AG04450 (cell line): ENCODE data around the gene HTT-AS. TPM values are rescaled to one million over a fixed set of nuclear protein-coding genes. Genes with fewer than 3 reads are reported as not detected.

Experiments used
- CTCF ChIA-PET: fragments of 300-600, 350-600 bp; formaldehyde crosslinking; extraction: SDS; loops from one replicate; lab custom pipeline; 2022; ENCODE audit warnings: antibody characterized with exemption, inconsistent platforms; lab: Charles Lee
- POLR2A ChIA-PET: fragments of 350-600 bp; formaldehyde crosslinking; extraction: SDS; loops from one replicate; lab custom pipeline; 2021; ENCODE audit warnings: antibody characterized with exemption, inconsistent platforms; lab: Yijun Ruan, JAX
- DNase-seq: peaks from one replicate; pipeline ENCODE4 v3.0.0-alpha.2; 2011; ENCODE audit warnings: low read depth, low spot score
- H3K27ac ChIP-seq: one replicate; pipeline ENCODE4 v1.5.1; 2012; ENCODE audit warnings: low read depth, low read length, control low read depth
- H3K27me3 ChIP-seq: one replicate; pipeline ENCODE4 v1.6.0; 2012; ENCODE audit warnings: low read length; ENCODE audit not compliant: control insufficient read depth, insufficient read depth
- H3K4me3 ChIP-seq: 2 replicates; pipeline ENCODE4 v1.5.1; 2011; ENCODE audit warnings: mild to moderate bottlenecking, low read depth, low read length, control low read depth
- H3K9me3 ChIP-seq: 2 replicates; pipeline ENCODE4 v1.5.1; 2012; ENCODE audit warnings: low read length; ENCODE audit not compliant: control insufficient read depth, insufficient read depth
- polyA plus RNA-seq: library from polyadenylated mRNA; depleted of rRNA; stranded (reverse); fragments of >200 nt; gene quantifications from 2 replicates; pipeline ENCODE4 v1.2.3, GENCODE V29; 2011
- TF ChIP-seq, protein P1 (sequence below): IDR thresholded peaks from 2 replicates; pipeline ENCODE4 v1.5.1; 2011; ENCODE audit warnings: low read depth, low read length, control low read depth, inconsistent platforms

HTT-AS gene
- polyA plus RNA-seq, 1 experiment: not detected

DNA sequence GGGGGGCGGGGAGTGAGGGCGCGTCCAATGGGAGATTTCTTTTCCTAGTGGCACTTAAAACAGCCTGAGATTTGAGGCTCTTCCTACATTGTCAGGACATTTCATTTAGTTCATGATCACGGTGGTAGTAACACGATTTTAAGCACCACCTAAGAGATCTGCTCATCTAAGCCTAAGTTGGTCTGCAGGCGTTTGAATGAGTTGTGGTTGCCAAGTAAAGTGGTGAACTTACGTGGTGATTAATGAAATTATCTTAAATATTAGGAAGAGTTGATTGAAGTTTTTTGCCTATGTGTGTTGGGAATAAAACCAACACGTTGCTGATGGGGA is 1.3 kb upstream of the HTT-AS start:
- TF ChIP-seq, protein P1, sequence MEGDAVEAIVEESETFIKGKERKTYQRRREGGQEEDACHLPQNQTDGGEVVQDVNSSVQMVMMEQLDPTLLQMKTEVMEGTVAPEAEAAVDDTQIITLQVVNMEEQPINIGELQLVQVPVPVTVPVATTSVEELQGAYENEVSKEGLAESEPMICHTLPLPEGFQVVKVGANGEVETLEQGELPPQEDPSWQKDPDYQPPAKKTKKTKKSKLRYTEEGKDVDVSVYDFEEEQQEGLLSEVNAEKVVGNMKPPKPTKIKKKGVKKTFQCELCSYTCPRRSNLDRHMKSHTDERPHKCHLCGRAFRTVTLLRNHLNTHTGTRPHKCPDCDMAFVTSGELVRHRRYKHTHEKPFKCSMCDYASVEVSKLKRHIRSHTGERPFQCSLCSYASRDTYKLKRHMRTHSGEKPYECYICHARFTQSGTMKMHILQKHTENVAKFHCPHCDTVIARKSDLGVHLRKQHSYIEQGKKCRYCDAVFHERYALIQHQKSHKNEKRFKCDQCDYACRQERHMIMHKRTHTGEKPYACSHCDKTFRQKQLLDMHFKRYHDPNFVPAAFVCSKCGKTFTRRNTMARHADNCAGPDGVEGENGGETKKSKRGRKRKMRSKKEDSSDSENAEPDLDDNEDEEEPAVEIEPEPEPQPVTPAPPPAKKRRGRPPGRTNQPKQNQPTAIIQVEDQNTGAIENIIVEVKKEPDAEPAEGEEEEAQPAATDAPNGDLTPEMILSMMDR: no peak
- Histone ChIP-seq H3K4me3 (peak overlapping the region; percentile 96), H3K27me3 (no peaks in the 10 kb centered on the region), H3K27ac (no peak overlapping the region), H3K9me3 (no peaks in the 10 kb centered on the region; the same call in 1 of the 2 replicates)
- ChIA-PET POLR2A (no interaction called here), CTCF (no interaction called here)
- no peak for DNase-seq

DNA sequence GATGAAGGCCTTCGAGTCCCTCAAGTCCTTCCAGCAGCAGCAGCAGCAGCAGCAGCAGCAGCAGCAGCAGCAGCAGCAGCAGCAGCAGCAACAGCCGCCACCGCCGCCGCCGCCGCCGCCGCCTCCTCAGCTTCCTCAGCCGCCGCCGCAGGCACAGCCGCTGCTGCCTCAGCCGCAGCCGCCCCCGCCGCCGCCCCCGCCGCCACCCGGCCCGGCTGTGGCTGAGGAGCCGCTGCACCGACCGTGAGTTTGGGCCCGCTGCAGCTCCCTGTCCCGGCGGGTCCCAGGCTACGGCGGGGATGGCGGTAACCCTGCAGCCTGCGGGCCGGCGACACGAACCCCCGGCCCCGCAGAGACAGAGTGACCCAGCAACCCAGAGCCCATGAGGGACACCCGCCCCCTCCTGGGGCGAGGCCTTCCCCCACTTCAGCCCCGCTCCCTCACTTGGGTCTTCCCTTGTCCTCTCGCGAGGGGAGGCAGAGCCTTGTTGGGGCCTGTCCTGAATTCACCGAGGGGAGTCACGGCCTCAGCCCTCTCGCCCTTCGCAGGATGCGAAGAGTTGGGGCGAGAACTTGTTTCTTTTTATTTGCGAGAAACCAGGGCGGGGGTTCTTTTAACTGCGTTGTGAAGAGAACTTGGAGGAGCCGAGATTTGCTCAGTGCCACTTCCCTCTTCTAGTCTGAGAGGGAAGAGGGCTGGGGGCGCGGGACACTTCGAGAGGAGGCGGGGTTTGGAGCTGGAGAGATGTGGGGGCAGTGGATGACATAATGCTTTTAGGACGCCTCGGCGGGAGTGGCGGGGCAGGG is 711 bp upstream of the HTT-AS start:
- TF ChIP-seq, protein P1: no peak
- CTCF ChIA-PET: no interaction called here
- POLR2A ChIA-PET: no interaction called here
- no peak for DNase-seq
- Histone ChIP-seq H3K4me3 (peak overlapping the region; percentile 96), H3K9me3 (no peaks in the 10 kb centered on the region; the same call in 1 of the 2 replicates), H3K27ac (peak overlapping the region; percentile 90), H3K27me3 (no peaks in the 10 kb centered on the region)

DNA sequence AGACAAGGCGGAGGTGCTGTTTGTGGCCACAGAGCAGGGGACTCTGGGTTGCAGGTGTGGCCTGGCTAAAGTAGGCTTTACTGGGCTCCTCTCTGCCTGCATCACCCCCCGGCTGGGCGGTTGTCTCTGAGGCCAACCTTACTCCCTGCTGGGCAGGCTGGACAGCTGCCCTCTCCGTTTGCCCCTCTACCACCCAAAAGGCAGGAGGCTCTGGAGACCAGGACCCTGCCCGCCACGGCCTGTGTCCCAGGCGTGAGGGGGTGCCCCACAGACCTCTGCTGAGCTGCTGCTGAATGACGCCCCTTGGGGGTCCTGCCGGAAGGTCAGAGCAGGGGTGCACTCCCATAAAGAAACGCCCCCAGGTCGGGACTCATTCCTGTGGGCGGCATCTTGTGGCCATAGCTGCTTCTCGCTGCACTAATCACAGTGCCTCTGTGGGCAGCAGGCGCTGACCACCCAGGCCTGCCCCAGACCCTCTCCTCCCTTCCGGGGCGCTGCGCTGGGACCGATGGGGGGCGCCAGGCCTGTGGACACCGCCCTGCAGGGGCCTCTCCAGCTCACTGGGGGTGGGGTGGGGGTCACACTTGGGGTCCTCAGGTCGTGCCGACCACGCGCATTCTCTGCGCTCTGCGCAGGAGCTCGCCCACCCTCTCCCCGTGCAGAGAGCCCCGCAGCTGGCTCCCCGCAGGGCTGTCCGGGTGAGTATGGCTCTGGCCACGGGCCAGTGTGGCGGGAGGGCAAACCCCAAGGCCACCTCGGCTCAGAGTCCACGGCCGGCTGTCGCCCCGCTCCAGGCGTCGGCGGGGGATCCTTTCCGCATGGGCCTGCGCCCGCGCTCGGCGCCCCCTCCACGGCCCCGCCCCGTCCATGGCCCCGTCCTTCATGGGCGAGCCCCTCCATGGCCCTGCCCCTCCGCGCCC is 920 bp downstream of the HTT-AS start:
- TF ChIP-seq, protein P1: 0 out of 2 replicates have a peak, but pooled peaks have one; percentile 6
- DNase-seq: no peak
- CTCF ChIA-PET: interaction anchor here (0.6 to 1.2 kb wide), 4 partner anchors 20 to 392 kb away, joined by 3 to 5 read pairs (median 4); no protein-coding TSS in a partner anchor
- Histone ChIP-seq H3K4me3 (peak overlapping the region; percentile 73), H3K9me3 (no peaks in the 10 kb centered on the region; the same call in 1 of the 2 replicates), H3K27me3 (no peaks in the 10 kb centered on the region), H3K27ac (no peak overlapping the region)
- POLR2A ChIA-PET: no interaction called here

DNA sequence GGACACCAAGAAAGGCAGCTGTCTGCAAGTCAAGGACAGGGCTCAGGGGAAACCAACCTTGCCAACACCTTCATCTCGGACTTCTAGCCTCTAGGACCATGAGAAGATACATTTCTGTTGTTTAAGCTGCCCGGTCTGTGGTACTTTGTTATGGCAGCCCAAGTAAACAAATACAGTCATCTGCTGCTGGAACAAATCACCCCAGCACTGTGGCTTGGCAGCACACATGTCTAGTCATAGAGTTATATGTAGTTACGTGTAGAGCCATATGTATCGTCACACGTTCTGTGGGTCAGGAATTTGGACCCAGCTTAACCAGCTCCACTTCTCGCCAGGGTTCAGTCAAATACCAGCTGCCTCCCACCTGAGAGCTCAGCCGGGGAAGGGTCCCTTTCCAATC is 2.5 kb downstream of the HTT-AS start:
- CTCF ChIA-PET: no interaction called here
- Histone ChIP-seq H3K4me3 (no peak overlapping the region), H3K27me3 (peaks cover 3% of the 10 kb centered on the region), H3K27ac (no peak overlapping the region), H3K9me3 (no peaks in the 10 kb centered on the region; the same call in 1 of the 2 replicates)
- DNase-seq: no peak
- POLR2A ChIA-PET: no interaction called here
- TF ChIP-seq, protein P1: no peak
